Stimulated activated CD4-positive, alpha-beta T cell treated with anti-CD3 and anti-CD28 coated beads, Interleukin-2, amount 100 ng/mL, for 48 hours (primary cell): Measurements from ENCODE around the gene IFT74.

Experiments
- DNase-seq, 2 donors: peaks; one replicate each; pipeline ENCODE4 v3.0.0-alpha.2; 2020

The IFT74 gene

GRCh38 chr9:26955921-26956859 lies at the start of gene IFT74:
Gene IFT74, plus strand, starts transcription at chr9:26956412. Its CDS starts 5,556 bp downstream, at chr9:26961968.
- peak; percentile 88 to 89 for DNase-seq

DNA sequence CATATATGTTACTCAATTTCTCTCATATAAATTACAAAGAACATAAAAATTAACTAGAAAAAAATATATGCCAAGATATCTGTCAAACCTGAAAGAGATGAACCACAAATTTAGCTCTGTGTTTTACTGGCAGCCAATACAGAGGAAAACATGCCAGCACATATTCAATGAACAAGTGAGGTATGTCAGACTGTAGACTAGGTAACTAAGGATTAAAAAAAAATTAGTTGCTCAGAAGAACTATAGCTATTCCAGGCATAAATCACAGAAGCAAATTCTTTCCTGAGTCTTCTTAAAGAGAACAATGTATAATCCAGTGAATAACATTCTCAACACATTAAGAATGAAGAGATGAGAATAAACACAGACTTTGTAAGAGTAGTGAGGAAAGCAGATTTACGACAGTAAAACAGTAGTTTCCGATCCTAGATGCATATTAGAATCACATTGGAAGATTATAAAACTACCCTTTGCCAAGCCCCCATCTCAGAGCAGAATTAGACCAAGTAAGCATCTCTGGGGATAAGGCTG lies 43.0 kb upstream of the IFT74 start:
- DNase-seq, result no peak

- no peak for DNase-seq
These were observed 36.5 kb upstream of the IFT74 start for GRCh38 chr9:26919698-26920097.

- DNase-seq, result no peak
These were observed 30.6 kb upstream of the IFT74 start for GRCh38 chr9:26925609-26926008.

DNA sequence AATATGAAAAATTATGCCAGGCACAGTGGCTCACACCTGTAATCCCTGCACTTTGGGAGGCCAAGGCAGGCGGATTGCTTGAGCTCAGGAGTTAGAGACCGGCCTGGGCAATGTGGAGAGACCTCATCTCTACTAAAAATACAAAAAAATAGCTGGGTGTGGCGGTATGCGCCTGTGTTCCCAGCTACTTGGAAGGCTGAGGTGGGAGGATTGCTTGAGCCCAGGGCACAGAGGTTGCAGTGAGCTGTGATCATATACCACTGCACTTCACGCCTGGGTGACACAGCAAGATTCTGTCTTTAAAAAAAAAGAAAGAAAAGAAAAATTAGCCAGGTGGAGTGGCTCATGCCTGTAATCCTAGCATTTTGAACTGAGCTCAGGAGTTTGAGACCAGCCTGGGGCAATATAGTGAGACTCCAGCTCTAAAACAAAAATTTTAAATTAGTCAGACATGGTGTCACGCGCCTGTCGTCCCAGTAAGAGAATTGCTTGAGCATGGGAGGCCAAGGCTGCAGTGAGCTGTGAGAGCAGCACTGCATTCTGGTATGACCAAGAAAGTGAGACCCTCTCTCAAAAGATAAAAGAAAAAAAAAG lies 27.2 kb upstream of the IFT74 start:
- DNase-seq, result no peak

GRCh38 chr9:26935847-26936246 lies 20.4 kb upstream of the IFT74 start:
- no peak for DNase-seq

- DNase-seq, result no peak
These were observed 18.3 kb upstream of the IFT74 start for GRCh38 chr9:26937816-26938371.

DNA sequence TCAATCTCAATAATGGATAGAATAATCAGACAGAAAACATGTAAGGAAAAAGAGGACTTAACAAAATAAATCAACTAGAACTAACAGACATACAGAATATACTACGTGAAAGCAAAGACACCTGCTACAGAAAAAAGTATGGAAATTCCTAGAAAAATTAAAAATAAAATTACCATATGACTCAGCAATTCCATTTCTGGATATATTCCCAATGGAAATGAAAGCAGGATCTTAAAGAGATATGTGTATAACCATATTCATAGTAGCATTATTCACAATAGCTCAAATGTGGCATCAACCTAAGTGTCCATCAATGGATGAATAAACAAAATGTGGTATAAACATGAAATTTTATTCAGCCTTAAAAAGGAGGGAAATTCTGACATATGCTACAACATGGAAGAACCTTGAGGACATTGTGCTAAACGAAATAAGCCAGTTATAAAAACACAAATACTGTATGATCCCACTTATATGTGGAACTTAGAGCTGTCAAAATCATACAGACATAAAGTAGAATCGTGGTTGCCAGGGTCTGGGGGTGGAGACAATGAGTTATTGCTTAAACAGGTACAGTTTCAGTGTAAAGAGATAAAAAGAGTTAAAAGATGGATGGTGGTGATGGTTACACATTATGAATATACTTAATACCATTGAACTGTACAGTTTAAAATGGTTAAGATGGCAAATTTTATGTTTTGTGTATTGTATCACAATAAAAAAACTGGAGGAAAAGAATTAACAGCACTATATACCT lies 16.1 kb upstream of the IFT74 start:
- DNase-seq, result no peak

DNA sequence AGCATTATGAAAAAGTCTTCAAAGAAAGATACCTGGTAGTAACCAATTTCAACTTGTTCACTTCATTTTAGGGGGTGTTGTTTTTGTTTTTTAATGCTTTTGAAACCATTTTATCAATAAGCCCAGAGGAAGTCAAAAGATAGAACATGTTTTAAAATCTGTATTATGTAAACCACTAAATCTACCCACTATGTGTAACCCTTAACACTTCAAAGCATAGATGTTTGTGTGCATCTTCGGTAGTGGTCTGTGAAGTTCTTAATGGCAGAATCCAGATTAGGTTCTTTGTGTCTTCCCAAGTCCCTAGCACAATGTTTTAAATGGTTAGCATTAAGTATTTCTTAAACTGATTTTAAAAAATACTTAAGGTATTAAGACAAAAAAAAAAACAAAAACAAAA lies 15.4 kb upstream of the IFT74 start:
- no peak for DNase-seq

GRCh38 chr9:26945591-26945990 lies 10.6 kb upstream of the IFT74 start:
- no peak for DNase-seq

GRCh38 chr9:26946753-26947727 lies 9.2 kb upstream of the IFT74 start, which contains the start of gene PLAA:
Gene PLAA, minus strand, starts transcription at chr9:26947242. Its CDS starts 197 bp downstream, at chr9:26947045.
- peak; percentile 74 for DNase-seq

GRCh38 chr9:26947736-26948135 lies 8.5 kb upstream of the IFT74 start:
- peak; percentile 15 to 24 for DNase-seq

DNA sequence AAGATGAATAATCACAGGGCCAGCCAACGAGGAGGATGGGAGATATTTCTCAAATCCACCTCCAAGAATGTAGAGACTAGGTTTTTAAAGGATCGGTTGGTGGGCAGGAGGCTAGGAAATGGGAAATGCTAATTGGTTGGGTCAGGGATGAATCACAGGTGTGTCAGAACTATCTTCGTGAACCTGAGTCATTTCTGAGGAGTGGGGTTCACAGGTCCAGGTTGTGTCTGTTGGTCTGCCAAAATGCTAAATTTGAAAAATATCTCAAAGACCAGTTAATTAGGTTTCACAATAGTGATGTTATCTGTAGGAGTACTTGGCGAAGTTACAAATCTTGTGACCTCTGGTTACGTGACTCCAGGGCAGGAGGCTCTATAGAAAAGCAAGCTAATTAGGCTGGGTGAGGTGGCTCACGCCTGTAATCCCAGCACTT lies 6.6 kb upstream of the IFT74 start:
- no peak for DNase-seq

DNA sequence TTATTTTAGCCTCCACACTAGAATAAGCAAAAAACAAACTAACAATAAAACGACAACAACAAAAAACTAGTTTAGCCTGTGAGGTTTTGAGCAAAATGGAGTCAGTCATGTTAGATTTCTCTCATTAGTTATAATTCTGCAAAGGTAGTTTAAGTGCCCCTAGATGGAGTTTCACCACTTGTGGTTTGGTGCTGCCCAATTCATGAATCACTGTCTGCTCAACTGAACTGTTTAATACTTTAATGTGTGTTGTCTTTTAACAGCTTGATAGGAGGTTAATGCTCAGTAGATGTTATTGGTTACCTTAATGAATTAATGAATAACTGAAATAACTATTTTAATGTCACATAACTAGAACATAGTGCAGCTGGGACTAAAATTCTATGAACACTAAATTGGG lies 5.7 kb upstream of the IFT74 start:
- no peak for DNase-seq

DNA sequence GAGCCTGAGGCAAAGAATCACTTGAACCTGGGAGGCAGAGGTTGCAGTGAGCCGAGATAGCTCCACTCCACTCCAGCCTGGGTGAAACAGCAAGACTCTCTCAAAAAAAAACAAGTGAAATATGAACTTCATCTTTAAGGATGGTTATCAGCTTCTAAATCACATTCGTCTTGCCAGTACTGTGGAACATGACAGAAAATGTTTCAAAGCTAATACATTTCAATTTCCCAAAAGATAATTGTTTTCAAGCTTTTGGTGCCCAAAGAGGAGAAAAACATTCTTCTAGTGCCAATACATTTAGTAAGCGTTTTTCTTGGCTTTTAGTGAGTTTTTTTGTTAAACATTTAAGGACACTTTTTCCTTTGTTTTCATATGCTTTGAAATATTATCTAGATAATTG lies 4.4 kb upstream of the IFT74 start:
- DNase-seq, result no peak

DNA sequence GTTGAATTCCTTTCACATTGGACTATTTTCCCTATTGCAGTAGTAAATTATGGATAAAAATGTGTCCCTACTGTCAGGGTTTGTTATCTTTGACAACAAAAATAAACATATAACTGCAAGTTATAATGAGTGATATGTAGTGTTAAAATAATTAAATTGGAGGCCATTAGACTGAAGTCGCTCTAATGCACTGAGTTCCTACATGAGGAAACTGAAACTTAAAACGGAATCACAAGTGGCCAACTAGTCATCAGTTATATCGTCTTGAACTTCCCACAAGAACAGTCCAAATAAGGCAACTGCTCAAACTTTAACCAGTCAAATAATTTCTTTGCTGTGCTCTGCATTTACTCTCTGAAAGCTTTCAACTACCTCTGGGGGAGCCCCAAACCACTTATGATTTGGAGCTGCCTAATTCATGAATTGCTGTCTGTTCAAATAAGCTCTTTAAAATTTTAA lies 2.1 kb upstream of the IFT74 start:
- no peak for DNase-seq

DNA sequence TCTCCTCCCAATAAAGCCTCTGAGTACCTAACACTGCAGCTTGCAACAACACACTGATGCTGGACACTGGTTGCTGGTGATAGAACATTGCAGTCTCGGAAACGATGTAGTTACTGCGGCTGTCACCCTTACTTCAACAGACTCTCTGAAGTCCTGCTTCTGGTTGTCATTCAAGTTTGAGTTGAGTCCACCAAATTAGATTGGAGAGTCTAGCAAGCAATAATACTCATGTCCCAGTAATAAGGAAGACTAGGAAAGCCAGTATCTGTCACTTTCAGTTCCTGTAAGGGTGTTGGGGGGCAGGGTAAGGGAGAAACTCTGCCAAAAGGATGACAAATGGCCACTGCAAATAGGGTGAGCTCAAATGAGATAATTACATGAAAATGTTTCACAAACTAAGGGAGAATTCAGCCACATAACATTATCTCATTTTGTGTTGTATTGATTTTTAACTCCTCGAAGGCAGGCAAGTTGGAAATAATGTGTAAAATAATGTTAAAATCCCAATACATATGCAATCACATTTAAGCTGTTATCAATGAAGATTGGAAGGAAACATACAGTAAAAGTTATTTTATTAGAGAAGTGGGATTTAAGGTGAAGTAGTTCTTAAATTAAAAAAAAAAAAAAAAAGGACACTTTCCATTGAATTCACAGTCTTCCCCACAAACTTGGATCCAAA lies 849 bp upstream of the IFT74 start:
- DNase-seq, result no peak

- no peak for DNase-seq
These were observed 635 bp downstream of the IFT74 start for GRCh38 chr9:26956860-26957233.

- no peak for DNase-seq
These were observed 15.5 kb downstream of the IFT74 start for GRCh38 chr9:26971721-26972120.

- DNase-seq, result no peak
These were observed 17.8 kb downstream of the IFT74 start for GRCh38 chr9:26973989-26974388.

GRCh38 chr9:26974927-26975326 lies 18.7 kb downstream of the IFT74 start:
- no peak for DNase-seq
